SK-N-MC (cell line): ENCODE measurements around the gene PRDM16.

Source experiments
- EZH2 ChIP-seq: fragments of 200-600 bp; sonication (generic); IDR thresholded peaks from one replicate; pipeline ENCODE4 v1.6.1; 2017; ENCODE audit warnings: antibody characterized with exemption
- POLR2AphosphoS5 ChIP-seq: IDR thresholded peaks from 2 replicates; pipeline ENCODE4 v1.6.1; 2012; ENCODE audit warnings: mild to moderate bottlenecking, low read depth, low read length, borderline replicate concordance

GRCh38 chr1:3461238-3461933 is 392.4 kb downstream of the PRDM16 start:
- TF ChIP-seq EZH2 (no peak), POLR2AphosphoS5 (no peak)
